ENCODE data around the gene AFF3.

DNA sequence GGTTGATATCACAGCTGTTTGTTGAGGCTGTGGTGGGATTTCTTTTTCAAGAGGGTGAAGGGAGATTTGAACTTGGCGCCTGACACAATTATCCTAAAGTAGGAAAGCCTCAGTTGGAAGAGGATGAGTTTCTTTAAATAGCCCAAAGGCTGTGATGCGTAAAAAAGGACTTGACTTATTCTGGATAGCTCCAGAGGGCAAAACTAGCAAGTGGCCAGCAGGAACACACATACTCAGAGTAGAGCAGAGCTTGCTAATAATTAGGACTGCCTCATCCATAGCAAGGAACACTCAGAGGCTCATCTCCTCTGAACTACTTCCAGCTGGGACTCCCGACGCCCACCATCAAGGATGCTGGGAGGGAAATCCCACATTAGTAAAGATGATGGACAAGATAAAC, 74.0 kb downstream of the AFF3 start:
- no peak for TF ChIP-seq CTCF (IDR thresholded peaks at IDR 0.05)
- TF ChIP-seq ZFX (IDR thresholded peaks at IDR 0.05; ENCODE audit: borderline replicate concordance): no peak

All from 22Rv1 (cell line).